Osteocyte (in vitro differentiated cells): ENCODE results near the gene PLCB3. TPM values are rescaled to one million over a fixed set of nuclear protein-coding genes. Genes with fewer than 3 reads are reported as not detected.

Source experiments
- DNase-seq: peaks from one replicate; pipeline ENCODE4 v3.0.0; 2021; ENCODE audit warnings: mixed read lengths; ENCODE audit not compliant: unreplicated experiment; ENCODE audit errors: extremely low spot score
- H3K27ac Mint-ChIP-seq: one replicate; pipeline ENCODE4 v1.8.0; 2021; ENCODE audit warnings: mild to moderate bottlenecking, mixed read lengths; ENCODE audit not compliant: unreplicated experiment
- H3K27me3 Mint-ChIP-seq: one replicate; pipeline ENCODE4 v1.8.0; 2021; ENCODE audit warnings: mixed read lengths; ENCODE audit not compliant: unreplicated experiment
- H3K36me3 Mint-ChIP-seq: one replicate; pipeline ENCODE4 v1.8.0; 2021; ENCODE audit warnings: mixed read lengths; ENCODE audit not compliant: unreplicated experiment
- H3K4me1 Mint-ChIP-seq: one replicate; pipeline ENCODE4 v1.8.0; 2021; ENCODE audit warnings: mixed read lengths; ENCODE audit not compliant: unreplicated experiment
- H3K4me3 Mint-ChIP-seq: one replicate; pipeline ENCODE4 v1.8.0; 2021; ENCODE audit warnings: mild to moderate bottlenecking, moderate library complexity, mixed read lengths; ENCODE audit not compliant: unreplicated experiment
- H3K9me3 Mint-ChIP-seq: one replicate; pipeline ENCODE4 v1.8.0; 2021; ENCODE audit warnings: mixed read lengths; ENCODE audit not compliant: unreplicated experiment
- total RNA-seq: library from RNA; stranded (reverse); gene quantifications from 2 replicates; pipeline ENCODE4 v1.2.1, GENCODE V29; 2021
- TF ChIP-seq, protein P1 (sequence below): fragments of 200-600 bp; sonication (generic); IDR thresholded peaks from 2 replicates; pipeline ENCODE4 v1.5.0; 2021; ENCODE audit warnings: antibody characterized with exemption, mild to moderate bottlenecking, moderate library complexity

Gene PLCB3
- total RNA-seq, 1 donor from 2014 or later = 32.0 TPM

DNA sequence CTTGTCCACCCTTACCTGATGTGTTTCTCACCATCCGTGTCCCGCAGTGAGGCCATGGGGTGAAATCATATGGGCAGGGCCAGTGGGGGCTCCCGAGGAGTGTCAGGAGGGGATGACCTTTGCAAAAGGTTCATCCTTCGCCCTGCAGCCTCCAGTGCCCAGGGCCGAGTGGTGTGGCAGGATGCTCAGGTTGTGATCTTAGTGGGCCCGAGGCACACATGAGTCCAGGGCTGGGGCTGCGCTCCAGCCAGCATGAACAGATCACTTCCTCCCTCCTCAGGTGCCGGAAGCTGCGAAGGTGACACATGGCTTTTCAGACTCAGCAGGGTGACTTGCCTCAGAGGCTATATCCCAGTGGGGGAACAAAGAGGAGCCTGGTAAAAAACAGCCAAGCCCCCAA is 13.3 kb upstream of the PLCB3 start:
- H3K27ac Mint-ChIP-seq = peak overlapping the region; percentile 13
- H3K36me3 Mint-ChIP-seq = peaks cover 4% of the 10 kb centered on the region
- H3K4me3 Mint-ChIP-seq = no peak overlapping the region
- peaks cover 32% of the 10 kb centered on the region for H3K4me1 Mint-ChIP-seq
- H3K9me3 Mint-ChIP-seq = no peaks in the 10 kb centered on the region
- DNase-seq = no peak
- TF ChIP-seq, protein P1, sequence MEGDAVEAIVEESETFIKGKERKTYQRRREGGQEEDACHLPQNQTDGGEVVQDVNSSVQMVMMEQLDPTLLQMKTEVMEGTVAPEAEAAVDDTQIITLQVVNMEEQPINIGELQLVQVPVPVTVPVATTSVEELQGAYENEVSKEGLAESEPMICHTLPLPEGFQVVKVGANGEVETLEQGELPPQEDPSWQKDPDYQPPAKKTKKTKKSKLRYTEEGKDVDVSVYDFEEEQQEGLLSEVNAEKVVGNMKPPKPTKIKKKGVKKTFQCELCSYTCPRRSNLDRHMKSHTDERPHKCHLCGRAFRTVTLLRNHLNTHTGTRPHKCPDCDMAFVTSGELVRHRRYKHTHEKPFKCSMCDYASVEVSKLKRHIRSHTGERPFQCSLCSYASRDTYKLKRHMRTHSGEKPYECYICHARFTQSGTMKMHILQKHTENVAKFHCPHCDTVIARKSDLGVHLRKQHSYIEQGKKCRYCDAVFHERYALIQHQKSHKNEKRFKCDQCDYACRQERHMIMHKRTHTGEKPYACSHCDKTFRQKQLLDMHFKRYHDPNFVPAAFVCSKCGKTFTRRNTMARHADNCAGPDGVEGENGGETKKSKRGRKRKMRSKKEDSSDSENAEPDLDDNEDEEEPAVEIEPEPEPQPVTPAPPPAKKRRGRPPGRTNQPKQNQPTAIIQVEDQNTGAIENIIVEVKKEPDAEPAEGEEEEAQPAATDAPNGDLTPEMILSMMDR = no peak
- H3K27me3 Mint-ChIP-seq = no peaks in the 10 kb centered on the region

DNA sequence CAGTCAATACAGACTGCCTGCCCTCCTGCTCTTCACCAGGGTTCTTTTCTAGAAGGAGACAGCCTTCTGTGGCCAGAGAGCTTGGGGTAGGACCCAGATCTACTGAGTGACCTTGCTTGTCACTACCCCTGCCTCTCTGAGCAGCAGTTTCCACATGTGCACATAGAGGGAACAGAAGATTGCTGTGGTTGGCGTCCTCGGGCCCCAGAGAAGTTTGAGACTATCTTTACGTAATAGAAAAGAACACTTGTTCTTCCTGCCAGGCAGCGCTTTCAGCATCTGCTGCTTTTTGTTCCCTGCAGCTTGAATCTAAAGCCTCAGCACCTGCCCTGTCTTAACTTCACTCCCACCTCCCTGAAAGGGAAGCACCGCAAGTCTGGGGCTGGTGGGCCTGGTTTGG is 12.3 kb upstream of the PLCB3 start:
- H3K4me1 Mint-ChIP-seq = peaks cover 36% of the 10 kb centered on the region
- TF ChIP-seq, protein P1 = no peak
- no peak overlapping the region for H3K4me3 Mint-ChIP-seq
- no peaks in the 10 kb centered on the region for H3K9me3 Mint-ChIP-seq
- H3K27me3 Mint-ChIP-seq = no peaks in the 10 kb centered on the region
- DNase-seq = no peak
- H3K27ac Mint-ChIP-seq = peak overlapping the region; percentile 68
- H3K36me3 Mint-ChIP-seq = peaks cover 11% of the 10 kb centered on the region

GRCh38 chr11:64239662-64240434 is 11.5 kb upstream of the PLCB3 start:
- Mint-ChIP-seq H3K27me3 (no peaks in the 10 kb centered on the region), H3K4me3 (peak overlapping the region; percentile 91), H3K4me1 (peaks cover 42% of the 10 kb centered on the region), H3K27ac (peak overlapping the region; percentile 96), H3K9me3 (no peaks in the 10 kb centered on the region), H3K36me3 (peaks cover 14% of the 10 kb centered on the region)
- DNase-seq = no peak
- TF ChIP-seq, protein P1 = no peak

GRCh38 chr11:64240435-64241240 is 10.7 kb upstream of the PLCB3 start, which contains the start of gene FKBP2:
Gene FKBP2, plus strand, starts transcription at chr11:64241095. Its CDS starts 1,293 bp downstream, at chr11:64242388.
- H3K36me3 Mint-ChIP-seq = peaks cover 12% of the 10 kb centered on the region
- TF ChIP-seq, protein P1 = no peak
- peak within 1 kb of the TSS; percentile 91 for H3K4me3 Mint-ChIP-seq
- H3K9me3 Mint-ChIP-seq = no peaks in the 10 kb centered on the region
- H3K4me1 Mint-ChIP-seq = peaks cover 39% of the 10 kb centered on the region
- no peaks in the 10 kb centered on the region for H3K27me3 Mint-ChIP-seq
- DNase-seq = peak; percentile 100
- peak within 1 kb of the TSS; percentile 96 for H3K27ac Mint-ChIP-seq

GRCh38 chr11:64241241-64241490 is 10.2 kb upstream of the PLCB3 start:
- peak; percentile 100 for DNase-seq

More at GRCh38 chr11:64241241-64241490, 10.2 kb upstream of the PLCB3 start:
- TF ChIP-seq, protein P1 = no peak
- no peaks in the 10 kb centered on the region for H3K27me3 Mint-ChIP-seq
- no peaks in the 10 kb centered on the region for H3K9me3 Mint-ChIP-seq
- H3K27ac Mint-ChIP-seq = peak overlapping the region; percentile 96
- peaks cover 37% of the 10 kb centered on the region for H3K4me1 Mint-ChIP-seq
- H3K4me3 Mint-ChIP-seq = peak overlapping the region; percentile 91
- peaks cover 12% of the 10 kb centered on the region for H3K36me3 Mint-ChIP-seq
